Urinary bladder (tissue), 4 donors: ENCODE measurements around the gene OR10G4. TPM values are rescaled to one million over a fixed set of nuclear protein-coding genes. Genes with fewer than 3 reads are reported as not detected.
A peak's percentile ranks its signal among the peaks of the same experiment; 100 is the strongest.
"Not testable (repeated sequence)": the region's sequence is repeated elsewhere in the genome, so short reads cannot be mapped to it uniquely, and the experiment has no call there.

ENCODE experiments used
- DNase-seq: peaks from one replicate; pipeline ENCODE4 v3.0.0-alpha.2; 2015; ENCODE audit errors: extremely low spot score
- H3K27ac ChIP-seq: one replicate; pipeline ENCODE4 v1.5.1; 2013; ENCODE audit warnings: low read depth, mild to moderate bottlenecking, moderate library complexity
- H3K36me3 ChIP-seq: one replicate; pipeline ENCODE4 v1.6.1; 2013; ENCODE audit warnings: mild to moderate bottlenecking, moderate library complexity; ENCODE audit not compliant: insufficient read depth
- H3K4me1 ChIP-seq: one replicate; pipeline ENCODE4 v1.6.1; 2013; ENCODE audit warnings: mild to moderate bottlenecking, moderate library complexity; ENCODE audit not compliant: insufficient read depth
- H3K4me3 ChIP-seq: one replicate; pipeline ENCODE4 v1.5.1; 2013; ENCODE audit warnings: low read depth, low read length
- WGBS: extraction: QIAGEN DNeasy Blood & Tissue Kit; methylation state at CpG from one replicate; pipeline ENCODE4 v1.1.7; 2013; 5-methylcytosine and 5-hydroxymethylcytosine counted together
- polyA plus RNA-seq: library from polyadenylated mRNA; stranded (reverse); fragments of 200-250 nt; gene quantifications from one replicate; pipeline ENCODE4 v1.2.3, GENCODE V29; 2013
- total RNA-seq: library from RNA; depleted of rRNA; stranded (reverse); fragments of >200 nt; gene quantifications from one replicate; pipeline ENCODE4 v1.2.3, GENCODE V29; 2014
- donor health status: healthy with polysubstance abuse.
- donor health status: healthy.

Gene OR10G4
- total RNA-seq (not detected), polyA plus RNA-seq (not detected)

DNA sequence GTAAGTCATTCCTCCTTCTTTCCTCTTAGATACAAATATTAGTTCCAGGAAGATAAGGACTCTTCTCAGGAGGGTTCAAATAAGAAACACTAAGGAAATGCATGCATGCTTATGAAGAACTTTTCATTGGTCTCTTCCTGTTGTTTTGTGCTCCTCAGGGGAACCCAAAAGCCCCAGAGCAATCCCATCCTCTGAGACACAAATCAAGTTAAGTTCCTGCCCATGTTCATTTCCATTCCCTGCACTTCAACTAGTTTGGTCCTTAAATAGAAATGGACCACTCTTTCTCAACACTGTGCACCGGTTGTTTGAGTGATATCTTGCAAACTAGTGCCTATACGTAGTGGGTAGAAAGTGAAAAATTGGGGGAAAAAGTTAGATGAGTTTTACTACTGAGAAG lies at the start of gene OR10G4:
Gene OR10G4, plus strand, starts transcription at position 301 of the 400 bp plus-strand sequence. CDS start 2,578 bp downstream, outside the sequence.
- H3K36me3 ChIP-seq = no peaks in the 10 kb centered on the region
- no peaks in the 10 kb centered on the region for H3K4me1 ChIP-seq
- no peak for DNase-seq
- H3K4me3 ChIP-seq = no peak within 1 kb of the TSS
- H3K27ac ChIP-seq = no peak within 1 kb of the TSS
- 77% methylated on average over 2 of the region's 2 CpGs for WGBS

DNA sequence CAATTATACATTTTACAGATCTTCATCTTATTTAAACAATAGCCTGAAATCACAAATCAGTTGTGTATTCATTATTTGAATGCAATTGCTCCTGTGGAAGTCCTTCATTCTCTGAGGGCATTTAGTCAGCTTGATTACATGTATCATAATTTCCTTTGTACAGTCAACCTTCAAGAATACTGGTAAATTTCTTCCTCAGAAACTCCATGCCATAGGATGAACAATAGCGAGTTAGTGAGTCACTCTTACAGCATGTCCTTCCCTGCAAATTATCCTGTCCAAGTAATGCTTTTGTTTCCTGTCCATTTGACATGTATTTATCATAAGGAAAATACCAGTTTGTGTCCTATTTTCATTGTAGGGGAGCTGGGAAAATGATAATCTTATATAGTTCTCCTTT lies 39.0 kb upstream of the OR10G4 start:
- DNase-seq = no peak
- 71% methylated on average over 1 of the region's 1 CpG for WGBS
- no peak overlapping the region for H3K4me3 ChIP-seq
- no peak overlapping the region for H3K27ac ChIP-seq
- no peaks in the 10 kb centered on the region for H3K36me3 ChIP-seq
- H3K4me1 ChIP-seq = no peaks in the 10 kb centered on the region

DNA sequence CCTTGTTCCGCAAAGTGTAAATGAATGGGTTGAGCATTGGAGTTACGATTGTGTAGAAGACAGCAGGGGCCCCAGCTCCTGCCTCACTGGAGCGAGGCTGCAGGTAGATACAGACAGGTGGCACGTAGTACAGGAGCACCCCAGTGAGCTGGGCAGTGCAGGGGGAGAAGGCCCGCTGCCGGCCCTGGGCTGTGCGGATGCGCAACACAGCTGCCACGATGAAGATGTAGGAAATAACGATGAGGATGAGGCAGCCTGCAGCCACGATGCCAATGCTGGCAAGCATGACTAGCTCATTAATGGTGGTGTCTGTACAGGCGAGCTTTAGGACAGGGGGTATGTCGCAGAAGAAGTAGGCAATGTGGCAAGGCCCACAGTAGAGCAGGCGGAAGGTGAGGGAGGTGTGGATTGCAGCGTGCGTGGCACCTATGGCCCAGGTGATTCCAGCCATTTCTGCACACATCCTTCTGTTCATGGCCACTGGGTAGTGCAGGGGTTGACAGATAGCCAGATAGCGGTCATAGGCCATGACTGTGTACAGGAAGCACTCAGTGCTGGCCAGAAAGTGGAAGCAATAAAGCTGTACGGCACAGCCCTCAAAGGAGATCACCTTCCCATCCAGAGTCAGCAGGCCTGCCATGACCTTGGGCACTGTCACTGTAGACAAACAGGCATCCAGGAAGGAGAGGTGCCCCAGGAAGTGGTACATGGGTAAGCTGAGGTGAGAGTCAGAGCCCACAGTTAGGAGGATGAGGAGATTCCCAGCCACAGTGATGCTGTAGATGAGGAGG lies 35.8 kb upstream of the OR10G4 start:
- 89% methylated on average over 18 of the region's 18 CpGs for WGBS
- no peaks in the 10 kb centered on the region for H3K36me3 ChIP-seq
- H3K27ac ChIP-seq = no peak overlapping the region
- no peak overlapping the region for H3K4me3 ChIP-seq
- no peak for DNase-seq
- no peaks in the 10 kb centered on the region for H3K4me1 ChIP-seq

DNA sequence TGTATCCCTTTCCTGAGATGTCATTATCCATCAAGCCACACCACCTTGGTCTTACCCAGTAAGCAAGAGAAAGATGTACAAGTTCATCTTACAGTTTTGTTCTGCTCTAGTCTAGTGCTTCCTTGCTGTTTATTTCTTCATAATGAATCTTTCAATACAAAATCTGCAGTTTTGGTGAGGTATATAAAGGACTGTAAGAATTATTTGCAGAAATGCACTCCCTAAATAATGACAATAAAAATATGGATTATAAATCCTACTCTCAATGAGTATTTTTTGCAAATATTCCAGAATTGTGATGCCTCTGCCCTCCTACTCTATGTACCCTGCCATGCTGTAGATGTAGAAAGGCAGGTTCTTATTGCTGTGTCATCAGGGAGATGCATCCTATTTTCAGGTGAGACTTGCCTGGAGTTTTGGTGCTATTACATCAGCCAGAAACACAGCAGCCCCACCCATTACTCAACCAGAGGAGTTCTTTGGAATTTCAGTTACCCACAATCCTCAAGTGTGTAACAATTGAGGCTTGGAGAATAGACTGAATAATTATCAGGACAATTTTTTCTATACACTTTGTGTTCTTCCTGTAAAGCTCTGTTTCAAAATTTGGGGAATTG lies 35.0 kb upstream of the OR10G4 start, which contains the start of gene OR10S1:
Gene OR10S1, minus strand, starts transcription at position 51 of the 617 bp plus-strand sequence. CDS start 117 bp downstream, outside the sequence.
- Histone ChIP-seq H3K36me3 (no peaks in the 10 kb centered on the region), H3K4me3 (no peak within 1 kb of the TSS), H3K4me1 (no peaks in the 10 kb centered on the region), H3K27ac (no peak within 1 kb of the TSS)
- no peak for DNase-seq

- WGBS = 86% methylated on average over 5 of the region's 5 CpGs
- Histone ChIP-seq H3K27ac (no peak overlapping the region), H3K4me3 (no peak overlapping the region), H3K4me1 (no peaks in the 10 kb centered on the region), H3K36me3 (no peaks in the 10 kb centered on the region)
- DNase-seq = no peak
These were observed 33.5 kb upstream of the OR10G4 start for GRCh38 chr11:123979311-123979710.

- WGBS = 70% methylated on average over 1 of the region's 1 CpG
- Histone ChIP-seq H3K4me3 (no peak within 1 kb of the TSS), H3K27ac (no peak within 1 kb of the TSS), H3K36me3 (no peaks in the 10 kb centered on the region), H3K4me1 (no peaks in the 10 kb centered on the region)
- DNase-seq = no peak
These were observed 17.7 kb upstream of the OR10G4 start, which contains the start of gene OR10G6 for GRCh38 chr11:123995119-123995518. OR10G6 (minus strand) TSS chr11:123995161; CDS start chr11:123995161, 0 bp downstream.

DNA sequence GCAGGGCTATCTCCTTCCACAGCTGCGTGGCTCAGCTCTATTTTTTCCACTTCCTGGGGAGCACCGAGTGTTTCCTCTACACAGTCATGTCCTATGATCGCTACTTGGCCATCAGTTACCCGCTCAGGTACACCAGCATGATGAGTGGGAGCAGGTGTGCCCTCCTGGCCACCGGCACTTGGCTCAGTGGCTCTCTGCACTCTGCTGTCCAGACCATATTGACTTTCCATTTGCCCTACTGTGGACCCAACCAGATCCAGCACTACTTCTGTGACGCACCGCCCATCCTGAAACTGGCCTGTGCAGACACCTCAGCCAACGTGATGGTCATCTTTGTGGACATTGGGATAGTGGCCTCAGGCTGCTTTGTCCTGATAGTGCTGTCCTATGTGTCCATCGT lies 3.0 kb downstream of the OR10G4 start:
- 86% methylated on average over 7 of the region's 9 CpGs for WGBS
- H3K4me3 ChIP-seq, H3K4me1 ChIP-seq, H3K27ac ChIP-seq, DNase-seq, H3K36me3 ChIP-seq: not testable (repeated sequence)

GRCh38 chr11:124026498-124026897 lies 13.7 kb downstream of the OR10G4 start, which contains the start of gene OR10G8:
OR10G8 (plus strand) TSS chr11:124026798; CDS start chr11:124029623, 2,825 bp downstream.
- no peak within 1 kb of the TSS for H3K4me3 ChIP-seq
- no peaks in the 10 kb centered on the region for H3K36me3 ChIP-seq
- H3K4me1 ChIP-seq = no peaks in the 10 kb centered on the region
- no peak within 1 kb of the TSS for H3K27ac ChIP-seq
- DNase-seq = no peak
- 78% methylated on average over 2 of the region's 2 CpGs for WGBS

GRCh38 chr11:124036666-124037065 lies 23.9 kb downstream of the OR10G4 start:
- WGBS = 23% methylated on average over 1 of the region's 1 CpG
- no peaks in the 10 kb centered on the region for H3K4me1 ChIP-seq
- no peaks in the 10 kb centered on the region for H3K36me3 ChIP-seq
- no peak overlapping the region for H3K4me3 ChIP-seq
- DNase-seq = no peak
- H3K27ac ChIP-seq = no peak overlapping the region

- 79% methylated on average over 9 of the region's 9 CpGs for WGBS
- Histone ChIP-seq H3K4me3 (no peak overlapping the region), H3K4me1 (no peaks in the 10 kb centered on the region), H3K36me3 (no peaks in the 10 kb centered on the region), H3K27ac (no peak overlapping the region)
- DNase-seq = no peak
These were observed 26.8 kb downstream of the OR10G4 start for GRCh38 chr11:124039557-124039956.

DNA sequence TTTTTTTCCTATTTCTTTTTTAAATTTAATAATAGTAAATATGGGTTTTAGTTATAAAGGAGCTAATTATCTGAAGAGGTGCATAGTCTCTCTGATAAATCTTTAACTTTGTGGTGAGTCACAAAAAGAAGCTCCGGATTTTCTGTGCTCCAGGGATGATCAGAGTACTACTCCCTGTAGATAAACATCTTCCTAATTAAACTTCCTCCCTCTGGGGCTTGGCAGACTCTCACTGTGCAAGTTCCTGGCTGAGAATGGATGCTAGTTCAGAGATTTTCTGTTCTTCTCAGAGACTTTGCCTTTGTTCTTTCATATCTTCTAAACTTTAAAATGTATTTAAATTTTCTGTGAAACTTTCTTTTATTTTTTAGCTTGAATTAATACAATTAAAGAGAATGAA lies 28.5 kb downstream of the OR10G4 start, which contains the start of gene OR10G7:
Gene OR10G7, minus strand, starts transcription at position 72 of the 400 bp plus-strand sequence. CDS start 2,324 bp downstream, outside the sequence.
- H3K4me3 ChIP-seq = no peak within 1 kb of the TSS
- no peak within 1 kb of the TSS for H3K27ac ChIP-seq
- peak; percentile 6 for DNase-seq
- no peaks in the 10 kb centered on the region for H3K36me3 ChIP-seq
- no peaks in the 10 kb centered on the region for H3K4me1 ChIP-seq
- 1% methylated on average over 1 of the region's 1 CpG for WGBS

GRCh38 chr11:124043420-124043819 lies 30.6 kb downstream of the OR10G4 start:
- no peak for DNase-seq
- WGBS = 77% methylated on average over 4 of the region's 4 CpGs
- H3K36me3 ChIP-seq = no peaks in the 10 kb centered on the region
- no peak overlapping the region for H3K4me3 ChIP-seq
- H3K4me1 ChIP-seq = no peaks in the 10 kb centered on the region
- no peak overlapping the region for H3K27ac ChIP-seq

GRCh38 chr11:124050748-124051147 lies 38.0 kb downstream of the OR10G4 start:
- H3K36me3 ChIP-seq = no peaks in the 10 kb centered on the region
- 51% methylated on average over 1 of the region's 1 CpG for WGBS
- H3K4me1 ChIP-seq = no peaks in the 10 kb centered on the region
- no peak overlapping the region for H3K4me3 ChIP-seq
- H3K27ac ChIP-seq = no peak overlapping the region
- no peak for DNase-seq

DNA sequence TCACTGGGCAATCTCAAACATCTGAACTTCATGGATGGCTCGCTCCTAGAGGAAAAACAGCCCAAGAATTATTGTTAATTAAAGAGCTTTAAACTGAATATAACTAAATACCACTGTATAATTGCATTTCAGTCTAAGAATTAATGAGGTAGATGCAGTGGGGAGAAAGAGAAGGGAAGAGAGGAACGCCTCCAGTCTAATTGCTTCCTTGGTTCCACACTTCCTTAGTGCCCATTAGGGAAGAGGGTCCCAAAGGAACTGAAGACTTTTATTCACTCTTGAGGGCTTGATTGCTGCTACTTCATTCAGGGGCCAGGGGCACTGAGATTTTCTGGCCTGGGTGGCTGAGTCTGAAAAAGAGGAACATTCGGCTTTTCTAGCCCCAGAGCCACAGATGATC lies 40.2 kb downstream of the OR10G4 start:
- DNase-seq = no peak
- Histone ChIP-seq H3K4me1 (no peaks in the 10 kb centered on the region), H3K4me3 (no peak overlapping the region), H3K27ac (no peak overlapping the region), H3K36me3 (no peaks in the 10 kb centered on the region)
- 90% methylated on average over 3 of the region's 3 CpGs for WGBS
